BE2C (cell line): Measurements from ENCODE around the gene GPR84.

ENCODE experiments used
- DNase-seq: peaks from one replicate; pipeline ENCODE4 v3.0.0-alpha.2; 2020
- H3K27me3 ChIP-seq: fragments of 250-450 bp; sonication (Bioruptor Pico); 2 replicates; pipeline ENCODE4 v1.5.1; 2020; ENCODE audit warnings: mild to moderate bottlenecking
- H3K36me3 ChIP-seq: fragments of 250-450 bp; sonication (Bioruptor Pico); 2 replicates; pipeline ENCODE4 v1.5.1; 2020; ENCODE audit warnings: mild to moderate bottlenecking
- H3K4me1 ChIP-seq: fragments of 250-450 bp; sonication (Bioruptor Pico); 2 replicates; pipeline ENCODE4 v1.5.1; 2020
- H3K4me3 ChIP-seq: 2 replicates; pipeline ENCODE4 v1.5.1; 2011; ENCODE audit warnings: low read depth, low read length
- H3K9me3 ChIP-seq: fragments of 250-450 bp; sonication (Bioruptor Pico); 2 replicates; pipeline ENCODE4 v1.5.1; 2020
- CTCF ChIP-seq: IDR thresholded peaks from 2 replicates; pipeline ENCODE4 v1.5.1; 2012; ENCODE audit warnings: mild to moderate bottlenecking, low read depth, low read length

Gene GPR84

GRCh38 chr12:54394281-54394719 is 30.0 kb upstream of the GPR84 start:
- H3K27me3 ChIP-seq, result no peaks in the 10 kb centered on the region
- no peaks in the 10 kb centered on the region for H3K36me3 ChIP-seq
- H3K4me3 ChIP-seq, result no peak overlapping the region
- TF ChIP-seq CTCF, result peak; percentile 82
- H3K9me3 ChIP-seq, result no peaks in the 10 kb centered on the region
- DNase-seq, result peak; percentile 73
- 0 out of 2 replicates have a peak, but pooled peaks cover 2% of the 10 kb centered on the region for H3K4me1 ChIP-seq

GRCh38 chr12:54393743-54394142 is 29.5 kb upstream of the GPR84 start:
- H3K4me3 ChIP-seq, result no peak overlapping the region
- no peak for DNase-seq
- peaks cover 3% of the 10 kb centered on the region; the same call in 1 of the 2 replicates for H3K4me1 ChIP-seq
- no peak for TF ChIP-seq CTCF
- no peaks in the 10 kb centered on the region for H3K9me3 ChIP-seq
- no peaks in the 10 kb centered on the region for H3K36me3 ChIP-seq
- no peaks in the 10 kb centered on the region for H3K27me3 ChIP-seq

GRCh38 chr12:54393207-54393609 is 28.9 kb upstream of the GPR84 start:
- DNase-seq, result no peak
- Histone ChIP-seq H3K4me3 (no peak overlapping the region), H3K4me1 (peaks cover 9% of the 10 kb centered on the region), H3K27me3 (no peaks in the 10 kb centered on the region), H3K9me3 (no peaks in the 10 kb centered on the region), H3K36me3 (no peaks in the 10 kb centered on the region)
- TF ChIP-seq CTCF, result no peak

- no peak overlapping the region for H3K4me3 ChIP-seq
- H3K27me3 ChIP-seq, result no peaks in the 10 kb centered on the region
- no peaks in the 10 kb centered on the region for H3K36me3 ChIP-seq
- H3K9me3 ChIP-seq, result no peaks in the 10 kb centered on the region
- no peak for TF ChIP-seq CTCF
- H3K4me1 ChIP-seq, result peaks cover 14% of the 10 kb centered on the region
- DNase-seq, result no peak
Measured at GRCh38 chr12:54392485-54393206, 28.4 kb upstream of the GPR84 start.

GRCh38 chr12:54390668-54391551 is 26.6 kb upstream of the GPR84 start:
- peak; percentile 29; the same call in 1 of the 2 replicates for TF ChIP-seq CTCF
- Histone ChIP-seq H3K27me3 (no peaks in the 10 kb centered on the region), H3K36me3 (no peaks in the 10 kb centered on the region), H3K4me1 (peaks cover 16% of the 10 kb centered on the region), H3K9me3 (no peaks in the 10 kb centered on the region), H3K4me3 (peak overlapping the region; percentile 52)
- peak; percentile 54 for DNase-seq
